Measurements from ENCODE around the gene PDHA1. TPM values are rescaled to one million over a fixed set of nuclear protein-coding genes. Genes with fewer than 3 reads are reported as not detected.

The PDHA1 gene
- total and polyA plus RNA-seq, 2 of the 4 experiments (the other 2 are of a cell fraction): 53.9 to 141 TPM

DNA sequence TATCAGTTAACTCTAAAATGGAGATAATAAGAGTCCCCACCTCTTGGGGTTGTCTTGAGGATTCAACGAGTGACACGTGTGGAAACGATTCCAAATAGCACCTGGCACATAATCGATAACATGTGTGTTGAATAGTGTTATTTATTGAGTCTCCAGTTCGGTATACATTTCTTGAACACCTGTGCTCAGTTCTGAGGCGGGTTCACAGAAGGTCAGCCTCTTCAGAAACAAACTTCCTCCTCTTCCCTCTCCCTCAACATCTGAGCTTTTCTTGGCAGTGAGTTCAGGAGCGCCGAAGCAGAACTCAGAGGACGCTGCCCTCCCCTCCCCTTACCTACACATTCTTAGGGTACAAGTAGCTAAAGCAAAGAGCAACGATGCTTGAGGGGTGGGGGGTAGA lies 934 bp downstream of the PDHA1 start:
- no peak overlapping the region for H2AK9ac ChIP-seq (replicated peaks; ENCODE audit: low read depth, low read length, poor library complexity)
- no peak overlapping the region for H3K14ac ChIP-seq (replicated peaks; ENCODE audit: low read depth, low read length)
- H3K9me3 ChIP-seq (ENCODE audit: control insufficient read depth, insufficient read depth, low read length): no peaks in the 10 kb centered on the region
- no CpG with 5 or more reads among the region's 10 CpGs for WGBS, 2 experiments (ENCODE audit: extremely low coverage in 2 of 2, insufficient read length in 1 of 2)
- no peak overlapping the region for H3K23ac ChIP-seq (ENCODE audit: low read depth, low read length)
- TF ChIP-seq ELK1 (IDR thresholded peaks at IDR 0.05; ENCODE audit: borderline replicate concordance, low read depth, low read length) (no peak), CEBPB (IDR thresholded peaks at IDR 0.05; ENCODE audit: low read depth, low read length) (no peak), CHD1 (IDR thresholded peaks at IDR 0.05; ENCODE audit: low read depth, low read length) (no peak), BHLHE40 (IDR thresholded peaks at IDR 0.05; ENCODE audit: low read depth, low read length) (no peak), RAD21 (IDR thresholded peaks at IDR 0.05; ENCODE audit: low read length) (no peak)
- in situ Hi-C loops (cut with MboI; ENCODE audit: low sequenced_read_pairs): no loop called here
- H3K27me3 ChIP-seq (ENCODE audit: control insufficient read depth, insufficient read depth, low read length): no peaks in the 10 kb centered on the region
- no peak overlapping the region for H2AFZ ChIP-seq (replicated peaks; ENCODE audit: low read length, poor library complexity)
- no peaks in the 10 kb centered on the region for H3K79me1 ChIP-seq (ENCODE audit: low read depth in 1 of 2, low read length in 2 of 2)
- BruUV-seq (replicated peaks): no TSS peak
- H3K4me1 ChIP-seq (ENCODE audit: control insufficient read depth, insufficient read depth, low read length): peaks cover 2% of the 10 kb centered on the region; the same call in 1 of the 2 replicates
- intact Hi-C loops (cut with micrococcal nuclease): no loop called here
- ChIA-PET CTCF (no interaction called here), POLR2A (ENCODE audit: unreplicated experiment) (no interaction called here)
- no peak for ATAC-seq (ENCODE audit: low read depth)
- no peak overlapping the region for H3K18ac ChIP-seq (ENCODE audit: low read depth, low read length)
- H2BK20ac ChIP-seq (ENCODE audit: low read depth, low read length): no peak overlapping the region
- peak overlapping the region; percentile 91; the same call in 1 of the 2 replicates for H3K4me3 ChIP-seq (ENCODE audit: insufficient read depth, low read depth, low read length)
- no peak overlapping the region for H4K8ac ChIP-seq (ENCODE audit: low read depth in 2 of 2, low read length in 2 of 2)
- no peak overlapping the region for H4K91ac ChIP-seq (ENCODE audit: insufficient read depth, low read depth, low read length)
- H3K56ac ChIP-seq (ENCODE audit: extremely low read depth, insufficient read depth, low read length): no peak overlapping the region
- H4K5ac ChIP-seq (ENCODE audit: low read depth, low read length): no peak overlapping the region
- no peak for DNase-seq
- no peaks in the 10 kb centered on the region for H3K9me1 ChIP-seq (ENCODE audit: insufficient read depth, low read length)
- peaks cover 3% of the 10 kb centered on the region; the same call in 1 of the 2 replicates for H4K20me1 ChIP-seq (ENCODE audit: insufficient read depth, low read length)
- H2BK5ac ChIP-seq (ENCODE audit: low read depth, low read length, poor library complexity, severe bottlenecking): no peak overlapping the region
- dilution Hi-C loops (cut with HindIII; ENCODE audit: low sequenced_read_pairs, unreplicated experiment): no loop called here
- H2BK120ac ChIP-seq (ENCODE audit: low read depth, low read length): no peak overlapping the region
- H2AK5ac ChIP-seq (ENCODE audit: low read depth, low read length): no peak overlapping the region
- H3K36me3 ChIP-seq (ENCODE audit: control insufficient read depth, insufficient read depth, low read length): no peaks in the 10 kb centered on the region
- H3K9ac ChIP-seq (ENCODE audit: low read depth, low read length): no peak overlapping the region
- H3K27ac ChIP-seq (ENCODE audit: insufficient read depth, low read length): no peak overlapping the region
- peak overlapping the region; percentile 60 for H3K4me2 ChIP-seq (ENCODE audit: low read depth, low read length)
- H3K4ac ChIP-seq (ENCODE audit: low read depth, low read length): no peak overlapping the region
- H2BK15ac ChIP-seq (ENCODE audit: low read depth, low read length): no peak overlapping the region

Data from IMR-90 (cell line).